ENCODE results near the gene KRTAP5-10.

KRTAP5-10 gene

DNA sequence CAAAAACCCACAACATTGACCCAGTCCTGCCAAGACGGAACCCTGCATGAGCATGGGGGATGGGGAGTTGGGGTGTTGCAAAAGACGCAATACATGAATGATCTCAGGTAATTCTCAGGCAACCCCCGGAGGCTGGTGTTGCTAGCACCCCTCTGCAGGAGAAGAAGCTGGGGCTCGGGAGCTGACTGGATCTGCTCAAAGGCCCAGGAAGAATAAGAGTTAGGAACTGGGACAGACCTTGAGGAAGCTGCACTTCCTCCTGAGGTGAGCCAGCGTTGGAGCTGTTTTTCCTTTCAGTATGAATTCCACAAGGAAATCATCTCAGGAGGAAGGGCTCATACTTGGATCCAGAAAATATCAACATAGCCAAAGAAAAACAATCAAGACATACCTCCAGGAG is 17.2 kb upstream of the KRTAP5-10 start, which contains the start of gene KRTAP5-9:
TSS of gene KRTAP5-9 (plus strand) at position 301 of the 400 bp plus-strand sequence. CDS start 238 bp downstream, outside the sequence.
- 79% methylated on average over 4 of the region's 5 CpGs for WGBS
- H2BK15ac ChIP-seq (ENCODE audit: low read depth, poor library complexity, severe bottlenecking): no peak within 1 kb of the TSS
- no peak within 1 kb of the TSS for H4K8ac ChIP-seq (ENCODE audit: low read length)

DNA sequence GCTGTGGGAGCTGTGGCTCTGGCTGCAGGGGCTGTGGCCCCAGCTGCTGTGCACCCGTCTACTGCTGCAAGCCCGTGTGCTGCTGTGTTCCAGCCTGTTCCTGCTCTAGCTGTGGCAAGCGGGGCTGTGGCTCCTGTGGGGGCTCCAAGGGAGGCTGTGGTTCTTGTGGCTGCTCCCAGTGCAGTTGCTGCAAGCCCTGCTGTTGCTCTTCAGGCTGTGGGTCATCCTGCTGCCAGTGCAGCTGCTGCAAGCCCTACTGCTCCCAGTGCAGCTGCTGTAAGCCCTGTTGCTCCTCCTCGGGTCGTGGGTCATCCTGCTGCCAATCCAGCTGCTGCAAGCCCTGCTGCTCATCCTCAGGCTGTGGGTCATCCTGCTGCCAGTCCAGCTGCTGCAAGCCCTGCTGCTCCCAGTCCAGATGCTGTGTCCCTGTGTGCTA is 16.6 kb upstream of the KRTAP5-10 start:
- Histone ChIP-seq H3K4me1 (ENCODE audit: control insufficient read depth, insufficient read depth, low read depth, low read length) (no peaks in the 10 kb centered on the region), H4K8ac (ENCODE audit: low read length) (no peak overlapping the region), H3K27me3 (ENCODE audit: control insufficient read depth in 1 of 2, insufficient read depth in 1 of 2, low read length in 2 of 2) (peaks cover 5 to 45% of the 10 kb centered on the region in 2 experiments), H3K23ac (ENCODE audit: low read length in 2 of 2) (no peak overlapping the region), H2AK5ac (ENCODE audit: low read length, severe bottlenecking) (no peak overlapping the region), H3K4me2 (ENCODE audit: low read length, poor library complexity, severe bottlenecking) (no peak overlapping the region), H3K18ac (ENCODE audit: low read depth in 1 of 2, low read length in 2 of 2) (no peak overlapping the region), H3K79me1 (replicated peaks; ENCODE audit: low read length, poor library complexity, severe bottlenecking) (no peaks in the 10 kb centered on the region), H3K14ac (ENCODE audit: low read length in 2 of 2) (no peak overlapping the region), H2BK5ac (ENCODE audit: low read depth, low read length, poor library complexity, severe bottlenecking) (no peak overlapping the region), H3K27ac (ENCODE audit: low read length, poor library complexity, severe bottlenecking) (no peak overlapping the region), H2AFZ (ENCODE audit: low read depth, low read length) (no peak overlapping the region), H2BK12ac (ENCODE audit: low read length in 2 of 2) (no peak overlapping the region), H3K4me3 (ENCODE audit: insufficient read depth in 1 of 2, low read depth in 1 of 2, low read length in 2 of 2) (no peak overlapping the region), H2BK15ac (ENCODE audit: low read depth, poor library complexity, severe bottlenecking) (no peak overlapping the region), H4K91ac (ENCODE audit: low read length) (no peak overlapping the region), H3K4ac (ENCODE audit: low read depth in 1 of 2, low read length in 2 of 2) (no peak overlapping the region), H3K36me3 (ENCODE audit: control insufficient read depth in 1 of 2, insufficient read depth in 2 of 2, low read depth in 1 of 2, low read length in 2 of 2) (no peaks in the 10 kb centered on the region), H3K9ac (ENCODE audit: low read length) (no peak overlapping the region), H3K9me3 (ENCODE audit: control insufficient read depth, low read length) (peaks cover 10% of the 10 kb centered on the region), H2BK120ac (ENCODE audit: low read depth, low read length) (no peak overlapping the region)
- WGBS: 54% methylated on average over 5 of the region's 5 CpGs
- DNase-seq: no peak

More for the DNA sequence above, 17.2 kb upstream of the KRTAP5-10 start, which contains the start of gene KRTAP5-9:
- Histone ChIP-seq H2AFZ (ENCODE audit: low read depth, low read length) (no peak within 1 kb of the TSS), H3K27ac (ENCODE audit: low read length, poor library complexity, severe bottlenecking) (no peak within 1 kb of the TSS), H2AK5ac (ENCODE audit: low read length, severe bottlenecking) (no peak within 1 kb of the TSS), H3K4me1 (ENCODE audit: control insufficient read depth, insufficient read depth, low read depth, low read length) (no peaks in the 10 kb centered on the region), H2BK120ac (ENCODE audit: low read depth, low read length) (no peak within 1 kb of the TSS), H3K9me3 (ENCODE audit: control insufficient read depth, low read length) (peaks cover 10% of the 10 kb centered on the region), H3K36me3 (ENCODE audit: control insufficient read depth in 1 of 2, insufficient read depth in 2 of 2, low read depth in 1 of 2, low read length in 2 of 2) (no peaks in the 10 kb centered on the region), H3K4ac (ENCODE audit: low read depth in 1 of 2, low read length in 2 of 2) (no peak within 1 kb of the TSS), H3K79me1 (replicated peaks; ENCODE audit: low read length, poor library complexity, severe bottlenecking) (no peaks in the 10 kb centered on the region), H3K14ac (ENCODE audit: low read length in 2 of 2) (no peak within 1 kb of the TSS), H3K27me3 (ENCODE audit: control insufficient read depth in 1 of 2, insufficient read depth in 1 of 2, low read length in 2 of 2) (peaks cover 5 to 46% of the 10 kb centered on the region in 2 experiments), H2BK12ac (ENCODE audit: low read length in 2 of 2) (no peak within 1 kb of the TSS), H4K91ac (ENCODE audit: low read length) (no peak within 1 kb of the TSS), H3K9ac (ENCODE audit: low read length) (no peak within 1 kb of the TSS), H2BK5ac (ENCODE audit: low read depth, low read length, poor library complexity, severe bottlenecking) (no peak within 1 kb of the TSS), H3K18ac (ENCODE audit: low read depth in 1 of 2, low read length in 2 of 2) (no peak within 1 kb of the TSS), H3K4me3 (ENCODE audit: insufficient read depth in 1 of 2, low read depth in 1 of 2, low read length in 2 of 2) (no peak within 1 kb of the TSS), H3K4me2 (ENCODE audit: low read length, poor library complexity, severe bottlenecking) (no peak within 1 kb of the TSS), H3K23ac (ENCODE audit: low read length in 2 of 2) (no peak within 1 kb of the TSS)
- no peak for DNase-seq

DNA sequence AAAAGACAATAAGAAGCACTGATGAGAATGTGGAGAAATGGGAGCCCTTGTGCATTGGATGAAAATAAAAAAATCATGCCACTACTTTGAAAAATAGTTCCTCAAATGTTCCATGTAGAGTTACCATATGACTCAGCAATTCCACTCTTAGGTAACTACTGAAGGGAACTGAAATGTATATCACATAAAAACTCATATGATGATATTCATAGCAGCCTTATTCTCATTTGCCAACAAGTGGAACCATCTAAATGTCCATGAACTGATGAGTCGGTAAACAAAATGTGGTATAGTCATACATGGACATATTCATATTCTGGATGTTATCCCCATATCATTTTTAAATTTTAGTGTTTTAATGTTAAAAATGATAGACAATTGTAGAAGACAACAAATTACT is 13.7 kb upstream of the KRTAP5-10 start:
- Histone ChIP-seq H2BK120ac (ENCODE audit: low read depth, low read length) (no peak overlapping the region), H3K27me3 (ENCODE audit: control insufficient read depth in 1 of 2, insufficient read depth in 1 of 2, low read length in 2 of 2) (peaks cover 5 to 47% of the 10 kb centered on the region in 2 experiments), H3K27ac (ENCODE audit: low read length, poor library complexity, severe bottlenecking) (no peak overlapping the region), H2BK15ac (ENCODE audit: low read depth, poor library complexity, severe bottlenecking) (no peak overlapping the region), H3K4ac (ENCODE audit: low read depth in 1 of 2, low read length in 2 of 2) (no peak overlapping the region), H3K36me3 (ENCODE audit: control insufficient read depth in 1 of 2, insufficient read depth in 2 of 2, low read depth in 1 of 2, low read length in 2 of 2) (no peaks in the 10 kb centered on the region), H3K9ac (ENCODE audit: low read length) (no peak overlapping the region), H3K4me3 (ENCODE audit: insufficient read depth in 1 of 2, low read depth in 1 of 2, low read length in 2 of 2) (no peak overlapping the region), H3K4me1 (ENCODE audit: control insufficient read depth, insufficient read depth, low read depth, low read length) (no peaks in the 10 kb centered on the region), H3K4me2 (ENCODE audit: low read length, poor library complexity, severe bottlenecking) (no peak overlapping the region), H3K9me3 (ENCODE audit: control insufficient read depth, low read length) (peaks cover 3% of the 10 kb centered on the region), H2BK12ac (ENCODE audit: low read length in 2 of 2) (no peak overlapping the region), H2BK5ac (ENCODE audit: low read depth, low read length, poor library complexity, severe bottlenecking) (no peak overlapping the region), H4K8ac (ENCODE audit: low read length) (no peak overlapping the region), H3K14ac (ENCODE audit: low read length in 2 of 2) (no peak overlapping the region), H2AK5ac (ENCODE audit: low read length, severe bottlenecking) (no peak overlapping the region), H4K91ac (ENCODE audit: low read length) (no peak overlapping the region), H3K23ac (ENCODE audit: low read length in 2 of 2) (no peak overlapping the region), H3K79me1 (replicated peaks; ENCODE audit: low read length, poor library complexity, severe bottlenecking) (no peaks in the 10 kb centered on the region), H3K18ac (ENCODE audit: low read depth in 1 of 2, low read length in 2 of 2) (no peak overlapping the region), H2AFZ (ENCODE audit: low read depth, low read length) (no peak overlapping the region)
- no CpG with 5 or more reads among the region's 1 CpG for WGBS
- no peak for DNase-seq

DNA sequence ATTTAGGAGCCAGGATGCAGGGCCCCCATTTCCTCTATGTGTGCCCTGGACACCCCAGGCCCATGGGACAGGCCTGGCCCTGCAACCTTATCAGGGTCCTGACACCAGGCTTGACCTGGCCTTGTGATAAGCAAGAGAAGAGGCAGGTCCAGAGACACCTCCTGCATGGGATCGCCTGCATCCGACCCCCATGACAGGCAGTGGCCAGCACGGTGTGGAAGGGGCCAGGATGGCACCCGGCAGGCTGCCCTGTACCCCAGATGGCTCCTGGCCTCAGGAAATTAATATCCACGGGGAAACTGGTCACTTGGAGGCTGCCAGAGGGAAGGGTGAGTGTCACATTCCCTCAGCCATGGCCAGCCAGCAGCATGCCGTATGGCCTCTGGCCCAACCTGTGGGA is 10.4 kb upstream of the KRTAP5-10 start:
- Histone ChIP-seq H3K18ac (ENCODE audit: low read depth in 1 of 2, low read length in 2 of 2) (no peak overlapping the region), H3K4me2 (ENCODE audit: low read length, poor library complexity, severe bottlenecking) (no peak overlapping the region), H3K23ac (ENCODE audit: low read length in 2 of 2) (no peak overlapping the region), H3K9ac (ENCODE audit: low read length) (no peak overlapping the region), H2BK120ac (ENCODE audit: low read depth, low read length) (no peak overlapping the region), H3K27me3 (ENCODE audit: control insufficient read depth in 1 of 2, insufficient read depth in 1 of 2, low read length in 2 of 2) (peaks cover 0 to 29% of the 10 kb centered on the region in 2 experiments), H2AK5ac (ENCODE audit: low read length, severe bottlenecking) (no peak overlapping the region), H3K4ac (ENCODE audit: low read depth in 1 of 2, low read length in 2 of 2) (no peak overlapping the region), H3K79me1 (replicated peaks; ENCODE audit: low read length, poor library complexity, severe bottlenecking) (no peaks in the 10 kb centered on the region), H3K4me3 (ENCODE audit: insufficient read depth in 1 of 2, low read depth in 1 of 2, low read length in 2 of 2) (no peak overlapping the region), H4K8ac (ENCODE audit: low read length) (no peak overlapping the region), H2AFZ (ENCODE audit: low read depth, low read length) (no peak overlapping the region), H4K91ac (ENCODE audit: low read length) (no peak overlapping the region), H2BK12ac (ENCODE audit: low read length in 2 of 2) (no peak overlapping the region), H3K4me1 (ENCODE audit: control insufficient read depth, insufficient read depth, low read depth, low read length) (no peaks in the 10 kb centered on the region), H3K14ac (ENCODE audit: low read length in 2 of 2) (no peak overlapping the region), H3K9me3 (ENCODE audit: control insufficient read depth, low read length) (no peaks in the 10 kb centered on the region), H3K36me3 (ENCODE audit: control insufficient read depth in 1 of 2, insufficient read depth in 2 of 2, low read depth in 1 of 2, low read length in 2 of 2) (no peaks in the 10 kb centered on the region), H2BK15ac (ENCODE audit: low read depth, poor library complexity, severe bottlenecking) (no peak overlapping the region), H3K27ac (ENCODE audit: low read length, poor library complexity, severe bottlenecking) (no peak overlapping the region), H2BK5ac (ENCODE audit: low read depth, low read length, poor library complexity, severe bottlenecking) (no peak overlapping the region)
- 76% methylated on average over 6 of the region's 6 CpGs for WGBS
- no peak for DNase-seq

All from mesenchymal stem cell (in vitro differentiated cells and primary cell).